ENCODE measurements around the gene TRPM8.

TRPM8 gene

DNA sequence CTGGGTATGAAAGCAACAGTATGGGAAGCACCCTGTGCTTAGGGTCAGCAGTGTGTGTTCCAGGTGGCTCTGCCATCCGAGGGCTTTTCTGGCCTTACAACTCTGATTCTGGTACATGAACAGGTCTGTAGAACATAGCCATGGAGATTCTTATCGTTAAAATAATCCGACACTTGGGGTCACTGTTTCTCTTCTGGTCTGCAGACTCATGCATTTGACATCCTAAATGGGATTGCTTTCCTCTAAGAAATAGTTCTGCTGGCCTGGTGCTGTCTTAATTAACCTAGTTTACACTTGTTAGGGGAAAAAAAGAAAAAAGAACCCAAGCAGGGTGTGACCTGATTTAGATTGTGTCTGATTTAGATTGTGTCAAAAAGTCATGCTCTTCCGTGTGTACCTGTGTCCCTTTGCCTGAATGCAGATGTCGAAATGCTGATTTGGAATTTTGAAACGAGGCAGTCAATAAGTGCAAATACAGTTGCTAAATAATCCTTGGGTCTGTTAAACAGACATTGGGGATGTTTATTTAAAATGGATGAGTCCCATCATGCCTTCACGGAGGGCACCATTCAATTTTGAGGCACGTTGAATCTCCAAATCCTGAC, 59.6 kb downstream of the TRPM8 start:
- DNase-seq: peak; percentile 67

DNA sequence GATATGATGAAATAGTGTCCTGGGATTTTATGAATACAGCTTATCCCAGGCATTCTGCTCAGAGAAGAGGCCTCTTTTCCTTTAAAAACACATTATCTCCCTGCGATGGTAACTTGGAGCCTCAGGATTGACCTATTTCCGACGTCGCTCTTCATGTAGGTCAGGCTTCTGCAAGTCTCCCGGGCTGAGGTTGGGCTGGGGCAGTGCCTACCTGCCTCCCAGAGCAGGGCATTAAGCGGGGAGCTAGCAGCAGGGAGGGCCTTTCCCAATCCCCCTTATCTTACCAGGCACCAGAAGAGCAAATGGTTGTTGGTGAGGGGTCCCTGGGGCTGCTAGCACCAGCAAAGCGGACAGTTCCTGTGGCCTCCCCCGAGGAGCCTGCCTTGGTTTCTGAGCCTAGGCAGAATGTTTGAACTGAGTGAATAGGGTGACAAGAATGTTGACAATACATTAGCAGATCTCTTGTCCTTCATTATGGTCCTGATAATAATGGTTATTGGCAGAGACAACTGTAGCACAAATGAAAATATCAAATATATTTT, 60.2 kb downstream of the TRPM8 start:
- DNase-seq: no peak

DNA sequence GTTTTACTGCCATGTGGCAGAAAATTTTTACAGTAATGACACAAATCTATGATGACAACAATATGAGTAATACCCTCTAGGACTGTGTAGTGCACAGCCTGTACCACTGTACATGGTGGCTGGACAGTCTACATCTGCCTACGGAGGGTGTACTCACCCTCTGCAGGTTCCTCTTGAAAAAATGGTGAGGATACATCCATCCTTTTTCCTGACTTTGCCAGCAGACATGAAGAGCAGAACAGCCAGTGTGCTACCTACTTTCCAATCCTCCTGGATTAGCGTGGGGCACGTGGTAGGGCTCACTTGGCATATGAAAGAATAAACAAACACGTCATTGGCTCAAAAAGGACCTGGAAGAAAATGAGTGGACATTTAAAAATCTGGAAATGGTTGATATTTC, 62.6 kb downstream of the TRPM8 start:
- DNase-seq: no peak

DNA sequence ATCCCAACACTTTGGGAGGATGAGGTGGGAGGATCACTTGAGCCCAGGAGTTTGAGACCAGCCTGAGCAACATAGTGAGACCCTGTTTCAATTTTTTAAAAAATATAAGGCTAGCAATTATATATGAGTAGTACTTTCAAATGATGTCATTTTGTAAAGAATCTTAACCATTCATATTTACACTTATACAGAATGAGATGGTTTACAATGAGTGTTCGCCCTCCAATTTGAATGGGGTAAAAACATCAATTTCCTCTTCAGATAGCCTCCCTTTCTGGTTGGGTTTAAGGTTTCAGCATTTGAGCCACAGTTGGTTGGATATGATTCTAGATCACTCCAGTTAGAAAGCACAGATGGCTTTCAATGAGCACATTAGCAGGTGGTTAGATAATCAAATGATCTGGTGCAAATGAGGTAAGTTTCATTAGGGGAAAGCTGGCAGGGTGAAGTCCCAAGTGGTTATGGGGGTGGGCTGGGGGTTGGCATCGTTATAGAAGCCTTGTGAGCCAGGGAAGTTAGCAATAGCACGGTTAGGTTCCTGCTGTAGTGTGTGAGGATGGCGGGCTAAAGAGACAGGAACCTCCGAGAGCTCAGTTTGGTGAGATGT, 63.9 kb downstream of the TRPM8 start:
- peak; percentile 40 for DNase-seq

DNA sequence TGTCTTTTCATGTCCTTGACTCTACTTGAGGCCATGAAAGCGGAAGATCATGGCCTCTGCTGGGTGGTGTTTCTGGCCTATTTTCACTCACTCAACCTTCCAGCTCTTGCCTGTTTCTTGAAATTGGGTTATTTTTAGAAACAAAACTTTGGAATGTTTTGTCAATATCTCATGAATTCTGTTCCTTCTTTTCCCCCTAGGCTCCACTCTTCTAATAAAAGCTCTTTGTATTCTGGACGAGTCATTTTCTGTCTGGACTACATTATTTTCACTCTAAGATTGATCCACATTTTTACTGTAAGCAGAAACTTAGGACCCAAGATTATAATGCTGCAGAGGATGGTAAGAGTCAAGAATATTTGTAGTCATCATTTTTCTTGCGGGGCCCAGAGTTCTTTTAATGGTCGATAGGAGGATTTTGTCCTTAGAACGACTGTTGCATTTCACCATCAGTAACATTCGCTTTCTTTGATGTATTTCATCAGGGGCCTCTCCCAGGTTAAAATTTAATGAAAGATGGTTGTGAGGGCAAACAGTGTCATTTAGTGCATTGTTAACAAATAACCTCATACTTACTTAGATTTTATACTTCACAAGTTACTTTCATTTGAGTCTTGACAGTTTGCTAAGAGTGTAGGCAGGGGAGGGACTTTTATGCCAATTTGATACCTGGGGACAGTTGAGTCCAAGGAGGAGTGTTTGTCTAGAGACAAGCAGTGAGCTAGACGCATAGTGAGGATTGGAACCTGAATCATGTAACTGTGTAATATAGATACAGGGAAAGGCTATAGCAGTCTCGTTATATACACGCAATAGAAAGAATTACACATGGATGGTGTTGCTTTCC, 64.6 kb downstream of the TRPM8 start:
- no peak for DNase-seq

DNA sequence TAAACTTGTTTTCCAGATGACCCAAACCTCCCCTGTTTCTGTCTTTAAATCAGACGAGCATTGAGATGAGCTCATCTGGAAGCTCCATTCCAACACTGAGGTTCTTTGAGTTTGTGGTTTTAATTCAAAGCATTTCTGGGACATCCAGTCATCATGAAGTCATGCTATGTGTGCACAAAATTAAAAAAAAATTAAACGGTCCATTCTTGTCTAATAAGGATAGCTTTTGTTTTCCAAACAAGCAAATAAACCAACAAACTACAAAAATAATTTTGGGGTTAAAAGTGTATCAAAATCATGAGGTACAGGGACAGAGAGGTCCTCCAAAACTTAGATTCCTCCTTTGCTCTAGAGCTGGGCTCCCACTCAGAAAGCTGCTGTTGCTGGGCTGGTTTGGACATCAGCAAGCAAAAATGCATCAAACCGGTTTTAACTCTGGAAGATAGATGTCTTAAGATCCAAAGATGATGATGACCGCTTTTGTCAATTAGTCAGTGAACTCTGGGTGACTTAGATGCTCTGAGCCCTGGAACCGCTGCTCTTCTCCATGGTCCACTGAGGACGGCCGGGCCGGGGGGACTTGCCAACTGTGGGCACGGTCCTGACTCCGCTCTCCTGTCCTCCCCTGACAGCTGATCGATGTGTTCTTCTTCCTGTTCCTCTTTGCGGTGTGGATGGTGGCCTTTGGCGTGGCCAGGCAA, 65.4 kb downstream of the TRPM8 start:
- DNase-seq: no peak

DNA sequence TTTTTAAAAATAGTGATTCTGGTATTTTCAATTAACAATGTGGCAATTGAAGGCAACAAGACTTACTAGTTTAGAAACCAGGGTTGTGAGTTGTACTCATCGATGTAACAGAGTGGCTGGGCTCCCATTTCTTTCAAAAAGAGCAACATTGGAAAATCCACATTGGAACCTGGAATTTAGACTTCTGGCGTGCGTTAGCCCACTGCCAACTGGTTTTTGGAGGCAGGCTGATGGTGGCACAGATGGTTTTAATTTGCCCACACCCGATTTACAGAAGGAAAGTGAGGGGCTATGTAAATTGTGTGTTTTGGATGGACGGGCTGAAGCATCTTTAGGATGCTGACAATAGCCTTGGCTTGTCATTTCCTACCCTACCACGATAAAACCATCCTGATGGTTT, 66.3 kb downstream of the TRPM8 start:
- DNase-seq: no peak

DNA sequence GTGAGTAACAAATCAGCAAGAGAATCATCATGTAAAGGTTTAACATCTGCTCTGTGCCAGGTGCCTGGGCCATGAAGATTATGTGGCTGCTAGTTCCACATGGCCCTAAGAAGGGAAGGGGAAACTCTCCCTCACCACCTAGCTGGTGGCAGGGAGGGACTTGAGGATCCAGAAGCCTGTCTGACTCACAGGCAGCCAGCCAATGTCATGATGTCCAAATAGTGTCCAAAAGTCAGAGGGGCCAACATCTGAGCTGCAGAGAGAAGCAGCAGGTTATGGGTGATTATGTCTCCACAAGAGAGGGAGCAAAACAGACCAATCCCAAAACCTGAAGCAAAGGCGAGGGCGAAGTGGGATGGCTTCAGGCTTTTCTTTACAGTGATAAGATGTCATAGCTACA, 71.4 kb downstream of the TRPM8 start:
- no peak for DNase-seq

DNA sequence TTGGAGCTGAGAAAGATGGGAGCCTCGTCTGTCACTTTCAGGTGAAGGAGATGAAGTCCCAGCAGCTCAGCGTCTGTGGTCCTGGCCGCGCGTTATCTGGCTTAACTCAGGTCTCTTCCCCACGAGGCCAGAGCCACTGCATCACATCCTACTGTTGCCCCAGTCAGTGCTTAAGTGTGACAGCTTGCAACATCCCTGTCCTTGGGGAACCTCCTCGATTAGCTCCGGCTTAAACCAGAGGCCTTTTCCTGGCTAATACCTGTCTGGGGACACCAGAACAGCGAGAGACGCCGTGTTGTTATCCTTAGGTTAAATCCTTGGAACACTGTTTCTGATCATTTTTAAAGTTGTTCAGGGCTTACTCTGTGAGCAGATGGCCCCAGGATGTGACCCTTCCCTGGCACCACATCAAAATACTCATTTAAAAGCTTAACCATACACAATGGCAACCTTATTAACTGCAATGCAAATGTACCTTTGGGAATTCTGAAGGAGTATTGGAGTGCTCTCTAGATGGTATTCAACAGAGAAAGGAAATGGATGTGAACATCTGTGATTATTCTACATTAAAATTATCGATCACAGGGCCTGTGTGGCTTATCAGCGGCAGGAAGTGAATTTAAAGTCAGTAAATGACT, 72.2 kb downstream of the TRPM8 start:
- DNase-seq: peak; percentile 91

DNA sequence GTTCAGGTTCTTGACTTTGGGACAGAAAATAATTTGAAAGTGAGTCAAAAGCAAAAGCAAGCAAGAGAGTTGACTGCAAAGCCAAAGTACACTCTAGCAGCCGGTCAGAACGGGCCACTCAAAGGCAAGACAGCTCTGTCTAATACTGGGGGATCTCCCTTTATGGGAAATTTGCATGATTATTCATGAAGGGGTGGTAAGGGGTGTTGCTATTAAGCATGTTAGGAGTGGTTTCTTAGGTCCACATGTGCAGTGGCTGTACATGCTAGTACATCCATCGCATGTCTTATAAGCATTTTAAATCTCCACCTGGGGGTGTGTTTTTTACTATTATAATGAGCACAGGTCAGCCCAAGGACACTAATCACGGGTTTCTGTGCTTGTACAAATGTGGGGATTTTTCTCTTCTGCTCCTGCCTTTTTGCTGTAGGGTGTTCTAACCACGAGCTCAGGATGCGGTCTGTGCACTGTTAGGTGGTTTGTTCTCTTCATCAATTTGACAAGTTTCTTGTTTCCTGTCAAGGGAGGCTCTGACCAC, 73.2 kb downstream of the TRPM8 start:
- DNase-seq: no peak

DNA sequence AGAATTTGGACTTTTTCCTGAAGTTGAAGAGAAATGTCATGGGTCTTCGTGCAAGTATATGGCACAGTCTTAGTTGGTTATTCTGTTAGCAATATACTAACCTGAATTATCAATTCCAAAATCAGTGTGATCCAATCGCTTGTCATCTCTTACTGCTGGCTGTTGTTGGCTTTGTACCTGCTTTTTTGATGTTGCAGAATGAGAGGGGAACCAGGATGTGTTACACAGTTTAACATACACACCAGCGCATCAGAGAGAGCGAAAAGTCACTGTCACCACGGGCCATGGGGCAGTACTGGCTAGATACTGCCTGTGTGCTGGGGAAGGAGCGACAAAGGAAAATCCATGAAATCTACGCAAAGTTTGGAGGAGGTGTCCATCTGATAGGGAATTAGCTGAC, 74.0 kb downstream of the TRPM8 start:
- no peak for DNase-seq

DNA sequence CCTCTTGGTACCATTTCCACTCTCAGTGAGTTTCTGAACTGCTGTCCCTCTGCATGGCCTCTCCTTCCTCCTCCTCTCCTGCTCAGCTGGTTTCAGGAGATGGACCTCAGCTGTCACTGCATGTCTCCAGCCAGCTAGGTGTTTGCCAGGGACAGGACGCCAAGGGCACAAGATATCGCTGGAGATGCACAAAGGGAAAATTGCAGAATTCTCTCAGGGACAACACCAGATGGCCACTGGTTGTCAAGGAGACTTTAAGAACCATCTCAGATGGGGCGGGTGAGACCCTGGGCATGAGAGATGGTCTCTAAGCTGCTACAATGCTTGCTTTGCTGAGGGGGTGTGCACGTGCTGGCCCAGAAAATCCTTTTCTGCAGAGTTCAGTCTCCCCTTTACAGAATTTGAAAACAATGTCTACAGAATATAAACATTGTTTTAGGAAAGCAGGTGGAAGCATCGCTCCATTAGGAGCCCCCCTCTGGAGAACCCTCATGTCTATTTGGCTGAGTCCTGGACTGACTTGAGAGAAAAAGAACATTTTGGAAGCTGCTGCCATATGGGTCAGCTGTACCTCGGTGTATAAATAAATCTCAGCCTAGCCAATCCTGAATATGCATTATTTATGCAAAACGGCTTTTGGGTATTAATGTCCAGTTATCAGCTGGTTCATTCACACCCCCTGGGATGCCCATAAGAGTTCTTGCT, 75.5 kb downstream of the TRPM8 start:
- no peak for DNase-seq

DNA sequence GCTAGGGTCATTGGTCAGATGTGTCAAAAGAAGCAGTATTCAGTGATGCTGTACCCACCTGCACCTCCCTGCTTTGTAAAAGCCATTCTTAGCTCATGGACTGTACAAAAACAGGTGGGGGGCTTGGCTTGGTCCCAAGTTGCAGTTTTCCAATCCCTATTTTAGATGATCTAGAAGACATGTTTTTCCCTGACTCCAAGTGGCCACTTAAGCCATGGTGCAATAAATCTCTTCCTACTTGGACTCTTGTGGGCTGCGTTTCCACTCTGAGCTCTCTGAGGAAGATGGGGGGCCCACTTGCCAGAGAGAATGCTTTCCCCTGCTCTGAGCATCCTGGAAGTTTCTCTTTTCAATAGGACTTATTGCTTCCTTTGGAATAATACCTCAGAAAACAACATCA, 76.3 kb downstream of the TRPM8 start:
- DNase-seq: no peak

DNA sequence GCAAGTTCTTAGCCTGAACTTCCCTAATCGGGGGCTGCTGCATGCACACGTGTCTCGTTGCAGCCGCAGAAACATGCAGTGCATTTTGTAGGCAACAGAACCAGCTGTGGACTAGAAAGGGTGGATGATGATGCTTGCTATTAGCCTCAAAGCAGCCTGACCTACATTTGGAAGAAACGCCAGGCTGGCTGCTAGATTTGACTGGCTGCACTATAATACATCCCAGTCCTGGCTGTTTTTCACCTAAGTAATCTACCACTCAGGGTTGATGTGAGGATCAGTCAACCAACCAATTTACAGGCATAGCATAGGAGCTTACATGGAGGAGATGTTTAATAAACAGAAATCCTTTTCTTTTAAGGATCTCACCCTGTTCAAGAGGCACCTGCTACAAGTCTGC, 77.0 kb downstream of the TRPM8 start:
- no peak for DNase-seq

DNA sequence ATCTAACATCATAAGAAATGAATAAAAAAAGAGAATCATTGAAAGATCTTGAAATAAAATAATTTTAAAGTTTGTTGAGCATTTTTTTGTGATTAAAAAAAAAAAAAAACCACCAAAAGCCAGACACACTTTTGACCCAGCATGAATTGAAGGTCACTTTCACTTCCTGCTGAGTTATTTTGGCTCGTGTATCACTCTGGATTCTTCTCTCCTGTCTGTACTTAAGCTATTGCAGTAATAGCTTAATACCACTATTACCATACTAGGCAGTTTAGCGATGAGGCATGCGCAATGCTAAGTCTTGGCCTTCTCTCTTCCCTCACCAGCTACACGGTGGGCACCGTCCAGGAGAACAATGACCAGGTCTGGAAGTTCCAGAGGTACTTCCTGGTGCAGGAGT, 78.8 kb downstream of the TRPM8 start:
- DNase-seq: no peak

DNA sequence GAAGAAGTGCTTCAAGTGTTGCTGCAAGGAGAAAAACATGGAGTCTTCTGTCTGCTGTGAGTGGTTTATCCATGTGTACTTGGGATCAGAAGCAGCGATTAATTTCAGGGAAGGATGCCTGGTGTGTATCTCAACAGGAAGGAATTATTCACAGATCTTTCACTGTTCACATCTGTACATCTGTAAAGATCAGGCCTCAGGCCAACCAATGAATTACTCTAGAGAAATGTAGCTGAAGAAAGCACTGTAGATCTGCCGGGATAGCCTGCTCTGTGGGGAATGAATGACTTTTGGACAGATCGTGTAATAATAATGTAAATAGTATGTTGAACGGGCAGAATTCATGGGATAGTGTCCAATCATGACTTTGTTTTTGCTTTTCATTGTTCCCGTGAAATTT, 79.3 kb downstream of the TRPM8 start:
- no peak for DNase-seq

DNA sequence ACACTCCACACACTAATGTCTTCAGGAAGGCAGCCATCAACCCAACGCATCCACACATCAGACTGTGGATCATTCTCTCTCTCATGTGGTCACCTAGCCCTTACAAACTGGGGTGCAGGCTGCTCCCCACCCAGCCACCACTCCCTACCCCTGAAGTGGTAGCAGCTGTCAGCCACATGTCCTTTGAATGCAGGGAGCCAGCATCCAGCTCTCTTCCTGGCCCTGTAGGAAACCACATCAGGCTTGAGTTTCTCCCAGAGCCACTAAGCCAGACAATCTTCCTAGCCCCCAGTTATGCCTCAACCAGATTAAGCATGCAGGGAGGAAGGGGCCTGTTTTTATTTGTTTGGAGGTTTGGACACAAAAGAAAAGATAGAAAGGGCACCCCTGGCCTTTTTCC, 80.5 kb downstream of the TRPM8 start:
- DNase-seq: no peak

DNA sequence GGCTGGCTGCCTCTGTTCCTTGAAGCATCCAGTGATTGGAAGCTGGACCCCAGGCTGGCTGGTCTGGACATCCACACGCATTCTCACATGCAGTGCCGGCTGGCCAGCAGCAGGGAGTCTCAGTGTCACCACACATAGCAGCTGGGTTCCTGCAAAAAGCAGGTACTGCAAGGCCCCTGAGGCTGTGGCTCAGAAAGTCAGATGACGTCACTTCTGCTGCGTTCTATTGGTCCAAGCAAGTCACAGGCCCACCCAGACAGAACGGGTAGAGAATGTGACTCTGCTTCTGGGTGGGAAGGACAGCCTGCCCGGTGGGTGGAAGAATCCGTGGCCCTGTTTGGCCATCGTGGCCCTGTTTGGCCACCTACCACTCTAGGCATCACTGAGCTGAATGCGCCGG, 82.0 kb downstream of the TRPM8 start:
- DNase-seq: no peak

DNA sequence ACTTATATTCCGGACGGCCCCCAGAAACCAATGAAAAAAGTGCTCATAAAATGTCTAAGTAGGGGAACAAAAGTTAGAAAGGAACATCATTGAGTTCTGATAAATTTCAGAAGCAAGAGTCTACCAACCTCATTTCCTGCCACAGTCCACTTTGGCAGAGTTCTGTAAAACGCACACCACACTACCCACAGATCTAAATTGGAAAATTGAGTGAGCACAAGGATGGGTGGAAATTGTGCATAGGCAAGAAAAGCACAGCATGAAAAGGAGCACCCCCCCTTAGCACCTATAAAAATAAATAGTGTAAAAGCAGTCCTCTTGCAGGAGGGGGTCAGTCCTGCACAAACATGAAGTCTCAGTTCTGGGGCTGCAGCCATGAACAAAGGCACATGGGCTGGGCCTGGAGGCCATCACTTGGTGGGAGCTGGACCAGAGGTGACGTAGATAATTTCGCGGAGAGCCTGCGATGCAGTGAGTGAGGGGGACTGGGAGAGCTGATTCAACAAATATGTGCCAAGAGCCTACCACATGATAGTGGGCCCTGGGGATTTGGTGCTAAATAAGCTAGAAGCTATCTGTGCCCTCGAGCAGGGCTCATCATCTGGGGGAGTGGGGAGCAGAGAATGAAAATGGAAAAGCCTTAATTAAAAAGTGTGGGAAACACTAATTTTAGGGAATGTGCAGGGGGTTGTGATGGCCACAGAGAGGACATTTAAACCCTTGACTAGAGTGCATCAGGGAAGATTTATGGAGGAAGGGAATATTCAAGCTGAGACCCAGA, 84.4 kb downstream of the TRPM8 start:
- no peak for DNase-seq

DNA sequence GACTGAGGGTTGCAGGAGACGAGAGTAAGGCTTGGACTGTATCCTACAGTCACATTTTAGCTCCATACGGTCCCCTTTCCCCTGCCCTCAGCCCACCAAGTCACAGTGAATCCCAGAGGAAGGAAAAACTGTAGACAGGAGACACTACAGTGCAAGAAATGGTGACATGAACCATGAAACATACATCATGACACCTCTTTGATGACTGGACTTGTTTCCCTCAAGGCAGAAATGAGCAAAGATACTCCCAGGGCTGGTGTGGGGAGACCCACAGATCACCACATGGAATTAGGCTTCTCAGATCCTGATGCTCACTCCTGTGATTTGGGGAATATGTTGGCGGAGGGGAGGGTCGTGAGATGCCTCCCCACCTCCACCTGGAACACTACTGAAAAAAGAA, 85.1 kb downstream of the TRPM8 start:
- DNase-seq: no peak

DNA sequence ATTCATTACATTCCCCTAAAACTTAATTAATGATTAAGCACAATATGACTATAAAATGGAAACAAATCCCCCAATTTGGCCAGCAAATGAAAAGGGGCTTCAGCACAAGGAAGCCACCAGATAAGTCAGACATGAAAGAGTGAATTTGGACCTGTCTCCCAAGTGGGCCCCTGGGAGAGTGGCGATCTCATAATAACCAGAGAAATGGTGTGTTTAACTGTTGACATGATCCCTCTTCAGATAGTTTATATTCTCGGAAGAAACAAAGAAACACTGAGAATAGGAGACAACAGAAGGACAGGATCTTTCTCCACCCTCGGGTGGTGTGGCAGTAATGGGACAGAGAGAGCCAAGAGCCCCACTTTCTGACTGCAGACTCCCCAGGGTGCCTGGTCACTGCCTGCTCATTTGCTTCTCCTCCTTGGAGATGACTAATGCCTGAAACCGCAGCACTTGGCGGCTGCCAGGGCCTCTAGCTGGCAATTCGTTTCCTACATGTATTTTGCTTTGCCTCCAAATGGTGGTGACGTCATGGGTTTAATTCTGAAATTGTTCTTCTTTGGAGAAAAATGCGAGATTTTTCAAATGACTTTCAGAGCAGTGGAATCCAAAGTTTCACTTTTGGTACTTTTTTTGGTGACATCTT, 86.9 kb downstream of the TRPM8 start:
- DNase-seq: peak; percentile 1
